ENCODE data around the gene PDE6A. TPM values are rescaled to one million over a fixed set of nuclear protein-coding genes. Genes with fewer than 3 reads are reported as not detected.
A peak's percentile ranks its signal among the peaks of the same experiment; 100 is the strongest.

PDE6A gene
- total RNA-seq, 6 experiments from 2014 or later, result not detected

GRCh38 chr5:149941795-149942194 is 2.8 kb downstream of the PDE6A start:
- Mint-ChIP-seq H3K36me3 (ENCODE audit: low read depth) (no peaks in the 10 kb centered on the region), H3K4me3 (no peak overlapping the region), H3K27me3 (ENCODE audit: insufficient read depth) (peaks cover 8% of the 10 kb centered on the region), H3K9me3 (no peaks in the 10 kb centered on the region), H3K4me1 (ENCODE audit: low read depth) (peaks cover 36% of the 10 kb centered on the region), H3K27ac (no peak overlapping the region)
- no peak for TF ChIP-seq CTCF (IDR thresholded peaks at IDR 0.05)
- no peak for DNase-seq

- Mint-ChIP-seq H3K36me3 (ENCODE audit: low read depth) (no peaks in the 10 kb centered on the region), H3K4me1 (ENCODE audit: low read depth) (peaks cover 43% of the 10 kb centered on the region), H3K9me3 (no peaks in the 10 kb centered on the region), H3K27me3 (ENCODE audit: insufficient read depth) (peaks cover 4% of the 10 kb centered on the region), H3K27ac (no peak overlapping the region), H3K4me3 (no peak overlapping the region)
- TF ChIP-seq CTCF (IDR thresholded peaks at IDR 0.05), result no peak
- DNase-seq, result no peak
Observed at GRCh38 chr5:149940941-149941644, 3.5 kb downstream of the PDE6A start.

GRCh38 chr5:149940077-149940574 is 4.5 kb downstream of the PDE6A start:
- H3K4me1 Mint-ChIP-seq (ENCODE audit: low read depth), result peaks cover 48% of the 10 kb centered on the region
- TF ChIP-seq CTCF (IDR thresholded peaks at IDR 0.05), result no peak
- H3K9me3 Mint-ChIP-seq, result no peaks in the 10 kb centered on the region
- H3K4me3 Mint-ChIP-seq, result peak overlapping the region; percentile 77; the same call in 1 of the 2 replicates
- peak overlapping the region; percentile 94 for H3K27ac Mint-ChIP-seq
- H3K36me3 Mint-ChIP-seq (ENCODE audit: low read depth), result no peaks in the 10 kb centered on the region
- no peak for DNase-seq
- peaks cover 4% of the 10 kb centered on the region for H3K27me3 Mint-ChIP-seq (ENCODE audit: insufficient read depth)

- peak overlapping the region; percentile 77 for H3K4me3 Mint-ChIP-seq
- DNase-seq, result no peak
- TF ChIP-seq CTCF (IDR thresholded peaks at IDR 0.05), result no peak
- peaks cover 48% of the 10 kb centered on the region for H3K4me1 Mint-ChIP-seq (ENCODE audit: low read depth)
- no peaks in the 10 kb centered on the region for H3K9me3 Mint-ChIP-seq
- peak overlapping the region; percentile 94 for H3K27ac Mint-ChIP-seq
- peaks cover 2% of the 10 kb centered on the region; the same call in 1 of the 2 replicates for H3K27me3 Mint-ChIP-seq (ENCODE audit: insufficient read depth)
- no peaks in the 10 kb centered on the region for H3K36me3 Mint-ChIP-seq (ENCODE audit: low read depth)
Observed at GRCh38 chr5:149939546-149939945, 5.0 kb downstream of the PDE6A start.

- Mint-ChIP-seq H3K36me3 (ENCODE audit: low read depth) (no peaks in the 10 kb centered on the region), H3K27me3 (ENCODE audit: insufficient read depth) (no peaks in the 10 kb centered on the region; the same call in 1 of the 2 replicates), H3K9me3 (no peaks in the 10 kb centered on the region), H3K4me1 (ENCODE audit: low read depth) (peaks cover 48% of the 10 kb centered on the region), H3K4me3 (peak overlapping the region; percentile 77), H3K27ac (peak overlapping the region; percentile 94)
- peak; percentile 94 for DNase-seq
- no peak for TF ChIP-seq CTCF (IDR thresholded peaks at IDR 0.05)
Observed at GRCh38 chr5:149938791-149939358, 5.7 kb downstream of the PDE6A start.

Data from HFFc6 (cell line).